KMS-11 (cell line): Measurements from ENCODE around the gene FOXD3.

ENCODE experiments used
- H2AFZ ChIP-seq: fragments of 200-600 bp; sonication (generic); 2 replicates; pipeline ENCODE4 v1.6.1; 2016; ENCODE audit warnings: antibody characterized with exemption, mixed run types, low read depth
- H3K27ac ChIP-seq: fragments of 200-600 bp; sonication (generic); 2 replicates; pipeline ENCODE4 v1.6.1; 2016; ENCODE audit warnings: mild to moderate bottlenecking, mixed run types
- H3K27me3 ChIP-seq: fragments of 200-600 bp; sonication (generic); 2 replicates; pipeline ENCODE4 v1.6.1; 2017; ENCODE audit warnings: mild to moderate bottlenecking, low read depth, mixed run types, moderate library complexity; ENCODE audit not compliant: insufficient read depth
- H3K36me3 ChIP-seq: fragments of 200-600 bp; sonication (generic); 2 replicates; pipeline ENCODE4 v1.6.1; 2017; ENCODE audit warnings: mild to moderate bottlenecking, mixed run types; ENCODE audit not compliant: insufficient read depth
- H3K4me1 ChIP-seq: fragments of 200-600 bp; sonication (generic); 2 replicates; pipeline ENCODE4 v1.6.1; 2016; ENCODE audit warnings: mild to moderate bottlenecking, low read depth, mixed run types; ENCODE audit not compliant: poor library complexity, severe bottlenecking
- H3K4me2 ChIP-seq: fragments of 200-600 bp; sonication (generic); 2 replicates; pipeline ENCODE4 v1.7.0; 2016; ENCODE audit warnings: mild to moderate bottlenecking, mixed run types
- H3K4me3 ChIP-seq: fragments of 200-600 bp; sonication (generic); IDR thresholded peaks from 2 replicates; pipeline ENCODE4 v1.6.1; 2017; ENCODE audit warnings: low read depth, low read length, mixed read lengths; ENCODE audit not compliant: insufficient read depth
- H3K79me2 ChIP-seq: fragments of 200-600 bp; sonication (generic); 2 replicates; pipeline ENCODE4 v1.6.1; 2016; ENCODE audit warnings: low read depth, mixed run types; ENCODE audit not compliant: insufficient read depth
- H3K9ac ChIP-seq: fragments of 200-600 bp; sonication (generic); 2 replicates; pipeline ENCODE4 v1.6.1; 2016; ENCODE audit warnings: mild to moderate bottlenecking, mixed run types
- H4K20me1 ChIP-seq: fragments of 200-600 bp; sonication (generic); 2 replicates; pipeline ENCODE4 v1.6.1; 2016; ENCODE audit warnings: mild to moderate bottlenecking, mixed run types; ENCODE audit not compliant: insufficient read depth
- TF ChIP-seq, protein P1 (sequence below): fragments of 200-600 bp; sonication (generic); conservative IDR thresholded peaks from 2 replicates; pipeline ENCODE4 v1.6.1; 2017; ENCODE audit warnings: low read depth, mild to moderate bottlenecking, antibody characterized with exemption, low read length, moderate library complexity, mixed read lengths

FOXD3 gene

DNA sequence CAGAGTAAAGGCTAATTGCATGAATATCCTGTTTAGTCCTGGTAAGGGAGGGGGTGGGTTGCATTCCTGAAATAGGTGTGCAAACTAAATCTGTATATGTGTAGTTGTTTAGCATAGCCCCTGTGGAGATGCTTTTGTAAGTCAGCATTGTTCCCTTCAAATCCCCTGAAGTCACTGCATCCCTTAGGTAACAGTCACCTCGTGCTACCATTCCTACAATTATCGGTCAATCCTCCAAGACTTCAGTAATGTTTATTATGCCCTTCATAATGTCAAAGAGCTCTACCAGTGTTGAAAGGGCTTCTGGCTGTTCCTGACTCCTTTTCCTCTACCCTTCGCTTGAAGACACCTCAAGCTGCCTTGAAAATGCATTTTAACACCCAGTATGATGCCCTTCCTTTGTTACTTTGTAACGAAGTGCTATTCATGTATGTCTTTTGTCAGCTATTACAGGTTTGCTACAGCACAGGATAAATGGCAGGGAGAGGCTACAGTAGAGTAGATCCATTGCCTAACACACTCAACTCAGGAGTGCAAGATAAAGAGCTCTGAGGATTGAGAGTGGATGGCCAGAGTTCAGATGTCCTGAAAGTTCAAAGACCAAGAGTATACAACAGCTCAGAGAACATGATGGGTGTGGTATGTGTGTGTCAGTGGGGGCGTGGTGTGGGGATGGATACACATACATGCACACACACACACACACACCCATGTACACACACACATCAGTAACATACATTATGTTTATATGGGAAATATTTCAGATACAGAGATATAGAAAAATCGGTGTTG lies 27.4 kb upstream of the FOXD3 start:
- Histone ChIP-seq H3K4me3 (no peak overlapping the region), H3K4me1 (no peaks in the 10 kb centered on the region)

DNA sequence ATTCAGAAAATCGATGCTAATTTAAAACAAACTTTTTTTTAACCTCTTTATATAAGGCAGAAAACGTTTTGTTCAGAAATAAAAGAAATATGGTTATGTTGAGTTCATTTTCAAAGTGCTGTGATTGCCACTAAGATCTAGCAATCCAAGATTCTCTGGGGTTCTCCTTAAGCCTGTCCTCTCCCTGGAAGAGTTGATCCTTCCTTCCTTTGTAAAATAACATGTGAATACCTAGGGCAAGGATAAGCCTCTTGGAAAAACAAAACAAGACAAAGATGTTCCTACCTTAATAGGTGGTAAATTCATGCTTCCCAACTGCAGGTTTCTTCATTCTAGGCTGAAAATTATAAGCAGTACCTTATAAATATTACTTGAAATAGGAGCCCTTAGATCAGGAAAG lies 18.0 kb upstream of the FOXD3 start:
- H3K9ac ChIP-seq = no peak overlapping the region
- no peaks in the 10 kb centered on the region for H3K4me1 ChIP-seq
- no peaks in the 10 kb centered on the region for H4K20me1 ChIP-seq
- TF ChIP-seq, protein P1, sequence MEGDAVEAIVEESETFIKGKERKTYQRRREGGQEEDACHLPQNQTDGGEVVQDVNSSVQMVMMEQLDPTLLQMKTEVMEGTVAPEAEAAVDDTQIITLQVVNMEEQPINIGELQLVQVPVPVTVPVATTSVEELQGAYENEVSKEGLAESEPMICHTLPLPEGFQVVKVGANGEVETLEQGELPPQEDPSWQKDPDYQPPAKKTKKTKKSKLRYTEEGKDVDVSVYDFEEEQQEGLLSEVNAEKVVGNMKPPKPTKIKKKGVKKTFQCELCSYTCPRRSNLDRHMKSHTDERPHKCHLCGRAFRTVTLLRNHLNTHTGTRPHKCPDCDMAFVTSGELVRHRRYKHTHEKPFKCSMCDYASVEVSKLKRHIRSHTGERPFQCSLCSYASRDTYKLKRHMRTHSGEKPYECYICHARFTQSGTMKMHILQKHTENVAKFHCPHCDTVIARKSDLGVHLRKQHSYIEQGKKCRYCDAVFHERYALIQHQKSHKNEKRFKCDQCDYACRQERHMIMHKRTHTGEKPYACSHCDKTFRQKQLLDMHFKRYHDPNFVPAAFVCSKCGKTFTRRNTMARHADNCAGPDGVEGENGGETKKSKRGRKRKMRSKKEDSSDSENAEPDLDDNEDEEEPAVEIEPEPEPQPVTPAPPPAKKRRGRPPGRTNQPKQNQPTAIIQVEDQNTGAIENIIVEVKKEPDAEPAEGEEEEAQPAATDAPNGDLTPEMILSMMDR = no peak
- H3K27ac ChIP-seq = no peak overlapping the region
- H3K27me3 ChIP-seq = no peaks in the 10 kb centered on the region
- no peak overlapping the region for H3K4me3 ChIP-seq
- H3K36me3 ChIP-seq = no peaks in the 10 kb centered on the region
- H3K4me2 ChIP-seq = no peak overlapping the region
- no peak overlapping the region for H2AFZ ChIP-seq
- no peaks in the 10 kb centered on the region for H3K79me2 ChIP-seq

More for the DNA sequence above, 27.4 kb upstream of the FOXD3 start:
- no peak overlapping the region for H2AFZ ChIP-seq
- no peak overlapping the region for H3K4me2 ChIP-seq
- no peaks in the 10 kb centered on the region for H4K20me1 ChIP-seq
- no peaks in the 10 kb centered on the region for H3K79me2 ChIP-seq
- H3K27ac ChIP-seq = no peak overlapping the region
- H3K36me3 ChIP-seq = no peaks in the 10 kb centered on the region
- H3K27me3 ChIP-seq = no peaks in the 10 kb centered on the region
- TF ChIP-seq, protein P1 = no peak
- no peak overlapping the region for H3K9ac ChIP-seq

DNA sequence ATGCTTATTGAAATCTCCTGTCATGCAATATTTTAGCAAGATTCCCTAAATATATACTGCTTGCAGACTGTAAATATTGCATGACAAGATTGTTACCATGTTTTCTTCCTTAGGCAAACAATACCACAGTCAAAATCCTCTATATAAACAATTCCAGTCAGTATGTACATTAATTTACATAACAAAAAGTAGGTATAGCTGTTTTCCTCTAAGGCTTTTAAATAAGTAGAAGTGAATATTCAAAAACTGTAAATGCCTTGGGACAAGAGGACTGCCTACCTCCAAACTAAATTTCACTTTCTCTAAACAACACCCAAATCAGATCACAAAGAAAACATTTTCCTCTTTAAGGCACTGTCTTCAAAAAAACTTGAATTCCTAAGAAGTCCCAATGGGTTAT lies 17.3 kb upstream of the FOXD3 start:
- Histone ChIP-seq H3K4me3 (no peak overlapping the region), H3K27ac (no peak overlapping the region), H3K4me1 (no peaks in the 10 kb centered on the region), H3K36me3 (no peaks in the 10 kb centered on the region), H3K79me2 (no peaks in the 10 kb centered on the region), H3K4me2 (no peak overlapping the region), H3K27me3 (no peaks in the 10 kb centered on the region), H3K9ac (no peak overlapping the region), H4K20me1 (no peaks in the 10 kb centered on the region), H2AFZ (no peak overlapping the region)
- TF ChIP-seq, protein P1 = no peak

DNA sequence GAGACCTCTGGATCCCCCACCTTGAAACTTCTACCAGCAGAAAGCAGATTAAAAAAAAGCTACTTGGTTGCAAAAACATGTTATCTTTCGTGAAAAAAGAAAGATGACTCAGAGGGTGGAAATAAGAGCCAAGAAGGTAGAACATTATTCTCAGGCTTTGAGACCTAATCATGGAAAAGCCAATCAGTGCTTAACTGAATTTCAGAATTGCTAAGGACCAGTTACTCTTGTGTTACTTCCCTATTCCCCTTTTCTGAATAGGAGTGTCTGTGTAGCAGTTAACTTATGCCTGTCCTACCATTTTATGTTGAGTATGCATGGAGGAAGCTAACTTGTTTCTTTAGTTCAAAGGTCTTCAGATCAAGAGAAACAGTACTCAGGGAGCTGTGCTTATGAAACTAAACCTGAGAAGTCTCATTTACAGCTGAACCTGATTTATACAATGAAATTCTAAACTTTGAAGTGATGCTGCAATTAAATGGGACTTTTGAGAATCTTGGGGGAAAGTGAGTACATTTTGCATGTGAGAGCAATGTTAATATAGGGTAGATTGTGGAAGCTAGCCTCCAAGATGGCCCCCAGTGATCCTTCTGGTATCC lies 15.1 kb upstream of the FOXD3 start:
- TF ChIP-seq, protein P1 = no peak
- Histone ChIP-seq H3K36me3 (no peaks in the 10 kb centered on the region), H3K79me2 (no peaks in the 10 kb centered on the region), H4K20me1 (no peaks in the 10 kb centered on the region), H2AFZ (no peak overlapping the region), H3K4me1 (no peaks in the 10 kb centered on the region), H3K27me3 (no peaks in the 10 kb centered on the region), H3K9ac (no peak overlapping the region), H3K4me2 (no peak overlapping the region), H3K4me3 (no peak overlapping the region), H3K27ac (no peak overlapping the region)
